Measurements from ENCODE around the gene SLC6A20.

GRCh38 chr3:45796902-45797637, 734 bp upstream of the SLC6A20 start:
- TF ChIP-seq CTCF (IDR thresholded peaks at IDR 0.05; ENCODE audit: low read depth, low read length, missing input control) (no peak), ATF3 (IDR thresholded peaks at IDR 0.05) (no peak), GABPA (IDR thresholded peaks at IDR 0.05 in 1 of 2, conservative IDR thresholded peaks at IDR 0.05 in 1 of 2) (no peak)
